Natural killer cell (primary cell): ENCODE data around the gene PLSCR4. TPM values are rescaled to one million over a fixed set of nuclear protein-coding genes. Genes with fewer than 3 reads are reported as not detected.
"Not testable (repeated sequence)": the region's sequence is repeated elsewhere in the genome, so short reads cannot be mapped to it uniquely, and the experiment has no call there.

Experiments
- ATAC-seq, 3 donors: fragments of 150-1000 bp in 2 of 3; fragments of 200-7000 bp in 1 of 3; cut with Tn5 transposase; 1 replicate in 1 of 3; 2 replicates in 2 of 3; pipeline ENCODE4 v1.10.0; 2021; ENCODE audit warnings: mild to moderate bottlenecking in 2 of 3, moderate library complexity in 2 of 3
- DNase-seq, 2 donors: peaks; one replicate each; pipeline versions ENCODE4 v3.0.0 to v3.0.0-alpha.2; 2013 to 2021; ENCODE audit warnings: mixed read lengths in 1 of 2
- H3K27ac ChIP-seq: one replicate; pipeline ENCODE4 v1.5.1; 2013; ENCODE audit warnings: mild to moderate bottlenecking, low read length
- H3K27me3 ChIP-seq: one replicate; pipeline ENCODE4 v1.6.1; 2013; ENCODE audit warnings: low read length; ENCODE audit not compliant: control insufficient read depth, insufficient read depth
- H3K36me3 ChIP-seq: one replicate; pipeline ENCODE4 v1.6.1; 2013; ENCODE audit warnings: low read length; ENCODE audit not compliant: control insufficient read depth, insufficient read depth
- H3K4me1 ChIP-seq: one replicate; pipeline ENCODE4 v1.6.1; 2013; ENCODE audit warnings: low read length; ENCODE audit not compliant: control insufficient read depth, insufficient read depth
- H3K4me3 ChIP-seq: one replicate; pipeline ENCODE4 v1.5.1; 2013; ENCODE audit warnings: low read length
- H3K9me3 ChIP-seq: one replicate; pipeline ENCODE4 v1.6.1; 2013; ENCODE audit warnings: low read length; ENCODE audit not compliant: control insufficient read depth, insufficient read depth
- H3K27ac Mint-ChIP-seq, 2 donors: one replicate each; pipeline ENCODE4 v1.8.0; 2022; ENCODE audit warnings: mild to moderate bottlenecking in 2 of 2, mixed read lengths in 2 of 2, moderate library complexity in 1 of 2
- H3K27me3 Mint-ChIP-seq, 2 donors: one replicate each; pipeline ENCODE4 v1.8.0; 2022; ENCODE audit warnings: low read depth in 2 of 2, mixed read lengths in 2 of 2
- H3K36me3 Mint-ChIP-seq: one replicate; pipeline ENCODE4 v1.8.0; 2022; ENCODE audit warnings: mixed read lengths
- H3K4me1 Mint-ChIP-seq, 2 donors: one replicate each; pipeline ENCODE4 v1.8.0; 2022; ENCODE audit warnings: mixed read lengths in 2 of 2
- H3K4me3 Mint-ChIP-seq: one replicate; pipeline ENCODE4 v1.8.0; 2022; ENCODE audit warnings: mild to moderate bottlenecking, moderate library complexity, mixed read lengths
- H3K9me3 Mint-ChIP-seq, 2 donors: one replicate each; pipeline ENCODE4 v1.8.0; 2022; ENCODE audit warnings: mixed read lengths in 2 of 2
- WGBS: methylation state at CpG from one replicate; pipeline ENCODE4 v1.1.7; 2013; ENCODE audit warnings: missing lambda C conversion rate; ENCODE audit not compliant: insufficient coverage; 5-methylcytosine and 5-hydroxymethylcytosine counted together
- intact Hi-C: fragments of 100-400 bp; cut with micrococcal nuclease; formaldehyde crosslinking; loops from one replicate; pipeline ENCODE4 v1.14.2; 2022
- total RNA-seq, 4 donors: library from RNA; stranded (reverse); fragments of 120-200 nt in 1 of 4; gene quantifications; one replicate each; pipeline versions ENCODE4 v1.2.3 to v1.2.4, GENCODE V29; 2013 to 2022
- TF ChIP-seq, protein P1 (sequence below): fragments of 200-600 bp; IDR thresholded peaks from one replicate; pipeline ENCODE4 v1.8.0; 2022; ENCODE audit warnings: antibody characterized with exemption

The PLSCR4 gene
- total RNA-seq, 3 donors from 2014 or later (not counting 1 experiment from before 2014, with no cell fraction given) = 0.11 to 0.21 TPM; not detected in 1

DNA sequence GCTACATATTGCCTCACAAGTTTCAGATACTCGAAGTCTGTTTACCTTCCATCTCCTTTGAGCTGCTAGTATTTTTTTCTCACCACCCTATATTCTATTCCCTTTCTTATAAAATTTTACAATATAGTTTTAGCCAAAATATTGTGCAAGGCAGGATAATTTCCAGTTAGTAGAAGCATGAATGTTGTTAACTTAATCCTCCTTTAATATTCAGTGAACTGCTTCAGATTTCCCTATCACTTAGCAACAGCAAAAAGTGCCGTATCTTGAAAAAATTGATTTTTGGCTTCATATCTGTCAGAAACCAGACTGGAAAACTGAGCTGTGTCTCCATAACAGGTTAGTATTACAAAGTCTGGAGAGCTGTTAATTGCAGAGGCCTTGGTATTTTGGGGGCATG, 24.0 kb downstream of the PLSCR4 start:
- Mint-ChIP-seq H3K4me3 (no peak overlapping the region), H3K27ac (no peak overlapping the region), H3K4me1 (no peaks in the 10 kb centered on the region), H3K27me3 (no peaks in the 10 kb centered on the region), H3K36me3 (no peaks in the 10 kb centered on the region), H3K9me3 (no peaks in the 10 kb centered on the region)
- DNase-seq (no peak), ATAC-seq (no peak)
- Histone ChIP-seq H3K27me3 (no peaks in the 10 kb centered on the region), H3K27ac (no peak overlapping the region), H3K36me3 (no peaks in the 10 kb centered on the region), H3K4me3 (no peak overlapping the region), H3K4me1 (no peaks in the 10 kb centered on the region), H3K9me3 (no peaks in the 10 kb centered on the region)
- 90% methylated on average over 2 of the region's 2 CpGs for WGBS
- intact Hi-C loops = no loop called here
- TF ChIP-seq, protein P1, sequence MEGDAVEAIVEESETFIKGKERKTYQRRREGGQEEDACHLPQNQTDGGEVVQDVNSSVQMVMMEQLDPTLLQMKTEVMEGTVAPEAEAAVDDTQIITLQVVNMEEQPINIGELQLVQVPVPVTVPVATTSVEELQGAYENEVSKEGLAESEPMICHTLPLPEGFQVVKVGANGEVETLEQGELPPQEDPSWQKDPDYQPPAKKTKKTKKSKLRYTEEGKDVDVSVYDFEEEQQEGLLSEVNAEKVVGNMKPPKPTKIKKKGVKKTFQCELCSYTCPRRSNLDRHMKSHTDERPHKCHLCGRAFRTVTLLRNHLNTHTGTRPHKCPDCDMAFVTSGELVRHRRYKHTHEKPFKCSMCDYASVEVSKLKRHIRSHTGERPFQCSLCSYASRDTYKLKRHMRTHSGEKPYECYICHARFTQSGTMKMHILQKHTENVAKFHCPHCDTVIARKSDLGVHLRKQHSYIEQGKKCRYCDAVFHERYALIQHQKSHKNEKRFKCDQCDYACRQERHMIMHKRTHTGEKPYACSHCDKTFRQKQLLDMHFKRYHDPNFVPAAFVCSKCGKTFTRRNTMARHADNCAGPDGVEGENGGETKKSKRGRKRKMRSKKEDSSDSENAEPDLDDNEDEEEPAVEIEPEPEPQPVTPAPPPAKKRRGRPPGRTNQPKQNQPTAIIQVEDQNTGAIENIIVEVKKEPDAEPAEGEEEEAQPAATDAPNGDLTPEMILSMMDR = no peak

DNA sequence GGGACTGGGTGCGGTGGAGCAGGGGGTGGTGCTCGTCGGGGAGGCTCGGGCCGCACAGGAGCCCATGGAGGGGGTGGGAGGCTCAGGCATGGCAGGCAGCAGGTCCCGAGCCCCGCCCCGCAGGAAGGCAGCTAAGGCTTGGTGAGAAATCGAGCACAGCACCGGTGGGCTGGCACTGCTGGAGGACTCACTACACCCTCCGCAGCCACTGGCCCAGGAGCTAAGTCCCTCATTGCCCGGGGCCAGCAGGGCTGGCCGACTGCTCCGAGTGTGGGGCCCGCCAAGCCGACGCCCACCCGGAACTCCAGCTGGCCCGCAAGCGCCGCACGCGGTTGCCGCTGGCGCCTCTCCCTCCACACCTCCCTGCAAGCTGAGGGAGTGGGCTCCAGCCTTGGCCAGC, 25.4 kb downstream of the PLSCR4 start:
- H3K27ac Mint-ChIP-seq, intact Hi-C loops: not testable (repeated sequence)

DNA sequence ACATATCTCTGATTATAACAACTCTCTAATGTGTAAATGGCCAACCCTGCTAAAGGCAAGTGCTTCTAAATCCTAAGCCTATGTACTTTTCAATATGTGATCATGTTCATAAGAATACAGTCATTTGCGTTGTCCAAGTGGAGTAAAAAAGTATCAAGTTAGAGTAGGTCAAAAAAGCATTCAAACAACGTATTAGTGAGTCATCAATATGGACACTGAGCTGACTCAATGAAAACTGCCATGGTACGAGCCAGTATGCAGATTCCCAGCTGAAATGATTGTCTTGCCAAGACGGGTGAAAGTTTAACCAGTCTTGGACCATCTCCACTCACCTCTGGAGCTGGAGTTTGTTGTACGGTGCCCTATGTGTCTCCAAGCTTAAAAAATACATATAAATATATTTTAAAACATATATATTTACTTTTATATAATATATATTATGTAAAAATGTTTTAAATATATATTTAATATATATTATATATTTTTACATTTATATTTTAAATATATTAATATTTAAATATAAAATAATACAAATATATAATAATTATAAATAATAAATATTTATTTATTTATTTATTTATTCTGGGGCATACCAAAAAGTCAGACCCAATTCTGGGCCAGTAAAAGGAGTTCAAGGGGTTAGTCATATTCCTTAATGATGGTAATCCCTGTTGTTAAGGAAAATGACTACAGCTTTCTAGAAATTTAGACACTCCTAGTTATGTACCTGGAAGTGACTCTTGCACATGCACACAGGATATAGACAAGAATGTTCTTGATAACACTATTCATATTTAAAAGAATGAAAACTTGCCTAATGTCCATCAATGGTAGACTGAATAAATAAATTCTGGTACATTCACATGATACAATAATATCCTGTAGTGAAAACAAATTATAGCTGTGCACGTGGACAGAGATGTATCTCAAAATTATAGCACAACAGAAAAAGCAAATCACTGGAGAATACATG, 27.2 kb downstream of the PLSCR4 start:
- Histone ChIP-seq H3K27ac (no peak overlapping the region), H3K9me3 (no peaks in the 10 kb centered on the region), H3K4me1 (no peaks in the 10 kb centered on the region), H3K4me3 (no peak overlapping the region), H3K27me3 (no peaks in the 10 kb centered on the region), H3K36me3 (no peaks in the 10 kb centered on the region)
- Mint-ChIP-seq H3K4me3 (no peak overlapping the region), H3K36me3 (no peaks in the 10 kb centered on the region), H3K27me3 (no peaks in the 10 kb centered on the region), H3K27ac (no peak overlapping the region), H3K9me3 (no peaks in the 10 kb centered on the region), H3K4me1 (no peaks in the 10 kb centered on the region)
- TF ChIP-seq, protein P1 = no peak
- intact Hi-C loops = no loop called here
- WGBS = 84% methylated on average over 4 of the region's 6 CpGs
- ATAC-seq = no peak
- no peak for DNase-seq

More for the DNA sequence above, 25.4 kb downstream of the PLSCR4 start:
- not testable (repeated sequence) for H3K27me3 ChIP-seq, ATAC-seq, H3K4me3 Mint-ChIP-seq, H3K4me1 ChIP-seq, H3K27me3 Mint-ChIP-seq, H3K36me3 Mint-ChIP-seq, H3K27ac ChIP-seq, DNase-seq, H3K4me3 ChIP-seq, H3K9me3 ChIP-seq, H3K36me3 ChIP-seq, H3K9me3 Mint-ChIP-seq, H3K4me1 Mint-ChIP-seq
- WGBS = 96% methylated on average over 25 of the region's 25 CpGs

DNA sequence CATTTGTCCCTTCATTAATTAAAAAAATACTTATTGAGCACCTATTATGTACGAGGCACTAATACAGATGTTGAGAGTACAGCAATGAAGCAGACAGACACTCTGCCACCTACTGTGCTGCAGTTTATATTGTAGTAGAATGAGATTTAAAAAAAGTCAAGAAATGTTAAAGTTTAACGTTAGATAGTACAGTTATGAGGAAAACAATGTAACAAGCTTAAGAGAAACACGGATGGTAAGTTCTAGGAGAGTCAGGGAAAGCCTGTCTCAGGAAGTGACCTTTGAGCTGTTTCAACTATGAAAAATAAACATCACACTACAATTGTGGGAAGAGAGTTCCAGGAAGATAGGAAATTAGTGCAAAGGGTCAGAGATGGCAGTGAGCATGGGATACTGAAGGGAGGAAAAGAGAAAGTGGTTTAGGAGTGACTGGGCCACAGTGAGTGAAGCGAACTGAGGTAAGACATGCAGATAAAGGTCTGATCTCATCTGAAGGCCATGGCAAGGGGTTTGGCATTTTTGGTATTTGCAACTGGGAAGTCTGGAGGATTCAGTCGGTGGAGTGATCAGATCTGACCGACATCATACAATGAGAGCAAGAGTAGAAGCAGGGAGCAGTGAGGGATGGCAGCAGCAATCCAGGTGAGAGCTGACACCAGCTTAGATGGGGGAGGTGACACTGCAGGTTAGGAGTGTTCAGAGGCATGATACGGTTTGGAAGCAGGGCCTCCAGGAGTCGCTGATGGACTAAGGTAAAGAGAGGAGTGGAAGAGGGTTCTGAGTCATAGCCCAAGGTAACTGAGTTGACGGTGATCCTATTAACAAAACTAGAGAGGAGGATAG, 28.5 kb downstream of the PLSCR4 start:
- intact Hi-C loops = no loop called here
- DNase-seq (no peak), ATAC-seq (no peak)
- Histone ChIP-seq H3K36me3 (no peaks in the 10 kb centered on the region), H3K27me3 (no peaks in the 10 kb centered on the region), H3K4me3 (no peak overlapping the region), H3K27ac (no peak overlapping the region), H3K9me3 (no peaks in the 10 kb centered on the region), H3K4me1 (no peaks in the 10 kb centered on the region)
- TF ChIP-seq, protein P1 = no peak
- no peak overlapping the region for H3K27ac Mint-ChIP-seq
- H3K4me3 Mint-ChIP-seq = no peak overlapping the region
- no peaks in the 10 kb centered on the region for H3K4me1 Mint-ChIP-seq
- no peaks in the 10 kb centered on the region for H3K36me3 Mint-ChIP-seq
- no peaks in the 10 kb centered on the region for H3K27me3 Mint-ChIP-seq
- 87% methylated on average over 9 of the region's 9 CpGs for WGBS
- H3K9me3 Mint-ChIP-seq = no peaks in the 10 kb centered on the region
